SHP77 treated with DMSO at 0.1 percent for 48 hours (cell line): Measurements from ENCODE around the gene VRK3.

ENCODE experiments used
- DNase-seq: peaks from one replicate; lab custom pipeline; 2025; lab: John Stamatoyannopoulos, UW

VRK3 gene

GRCh38 chr19:50030937-50031336, 5.8 kb upstream of the VRK3 start:
- DNase-seq, result no peak

GRCh38 chr19:50030225-50030624, 5.1 kb upstream of the VRK3 start:
- DNase-seq, result no peak

GRCh38 chr19:50026550-50026906, 1.4 kb upstream of the VRK3 start:
- DNase-seq, result no peak

GRCh38 chr19:50025794-50026549, 800 bp upstream of the VRK3 start, which contains the start of gene ZNF473:
Gene ZNF473, plus strand, starts transcription at chr19:50026005. Its CDS starts 5,078 bp downstream, at chr19:50031083.
- peak; percentile 97 for DNase-seq

- DNase-seq, result no peak
Measured at GRCh38 chr19:50024719-50025021, 502 bp downstream of the VRK3 start.

- no peak for DNase-seq
Measured at GRCh38 chr19:50022823-50023222, 2.3 kb downstream of the VRK3 start.

- DNase-seq, result no peak
Measured at GRCh38 chr19:50020481-50020880, 4.7 kb downstream of the VRK3 start.

GRCh38 chr19:50016225-50016807, 8.9 kb downstream of the VRK3 start:
- no peak for DNase-seq

- DNase-seq, result no peak
Measured at GRCh38 chr19:50008532-50008931, 16.6 kb downstream of the VRK3 start.

- no peak for DNase-seq
Measured at GRCh38 chr19:50007947-50008346, 17.2 kb downstream of the VRK3 start.

- no peak for DNase-seq
Measured at GRCh38 chr19:50007170-50007569, 18.0 kb downstream of the VRK3 start.

- no peak for DNase-seq
Measured at GRCh38 chr19:50005428-50005827, 19.7 kb downstream of the VRK3 start.

- no peak for DNase-seq
Measured at GRCh38 chr19:50003810-50004419, 21.3 kb downstream of the VRK3 start.

GRCh38 chr19:50003254-50003788, 21.9 kb downstream of the VRK3 start:
- no peak for DNase-seq

GRCh38 chr19:50002386-50002960, 22.7 kb downstream of the VRK3 start:
- DNase-seq, result no peak

- DNase-seq, result no peak
Measured at GRCh38 chr19:50001775-50002174, 23.4 kb downstream of the VRK3 start.

- DNase-seq, result no peak
Measured at GRCh38 chr19:50000841-50001557, 24.2 kb downstream of the VRK3 start.

GRCh38 chr19:50000038-50000840, 24.9 kb downstream of the VRK3 start:
- DNase-seq, result no peak

GRCh38 chr19:49999371-50000010, 25.7 kb downstream of the VRK3 start:
- no peak for DNase-seq

GRCh38 chr19:49997709-49998108, 27.5 kb downstream of the VRK3 start:
- DNase-seq, result peak; percentile 30

- no peak for DNase-seq
Measured at GRCh38 chr19:49988433-49988832, 36.7 kb downstream of the VRK3 start.
